ENCODE data around the gene AKAP17A.
"Not testable (repeated sequence)": the region's sequence is repeated elsewhere in the genome, so short reads cannot be mapped to it uniquely, and the experiment has no call there.

Gene AKAP17A

GRCh38 chrX:1606496-1606895 is 15.1 kb downstream of the AKAP17A start:
- DNase-seq = no peak

GRCh38 chrX:1609311-1609710 is 17.9 kb downstream of the AKAP17A start:
- no peak for DNase-seq

- DNase-seq = no peak
Measured at GRCh38 chrX:1609762-1610161, 18.4 kb downstream of the AKAP17A start.

GRCh38 chrX:1610166-1610565 is 18.8 kb downstream of the AKAP17A start:
- DNase-seq = no peak

- no peak for DNase-seq
Measured at GRCh38 chrX:1610736-1611135, 19.3 kb downstream of the AKAP17A start.

- DNase-seq = no peak
Measured at GRCh38 chrX:1612641-1613286, 21.4 kb downstream of the AKAP17A start.

- no peak for DNase-seq
Measured at GRCh38 chrX:1614927-1615326, 23.5 kb downstream of the AKAP17A start, which contains the start of gene ASMT. ASMT (plus strand) TSS chrX:1615059; CDS start chrX:1615200, 141 bp downstream.

- DNase-seq = no peak
Measured at GRCh38 chrX:1618689-1619088, 27.3 kb downstream of the AKAP17A start.

- no peak for DNase-seq
Measured at GRCh38 chrX:1623691-1624090, 32.3 kb downstream of the AKAP17A start.

- DNase-seq = not testable (repeated sequence)
Measured at GRCh38 chrX:1624158-1624860, 32.9 kb downstream of the AKAP17A start.

- DNase-seq = not testable (repeated sequence)
Measured at GRCh38 chrX:1624861-1625215, 33.4 kb downstream of the AKAP17A start.

GRCh38 chrX:1629244-1629643 is 37.8 kb downstream of the AKAP17A start:
- no peak for DNase-seq

- no peak for DNase-seq
Measured at GRCh38 chrX:1646009-1646408, 54.6 kb downstream of the AKAP17A start.

- no peak for DNase-seq
Measured at GRCh38 chrX:1649621-1650020, 58.2 kb downstream of the AKAP17A start.

Measured in CD4-positive, alpha-beta T cell treated with Interleukin-4 for 1 hour (primary cell).